OCI-LY1 (cell line): Measurements from ENCODE around the gene INTS6L.
A peak's percentile ranks its signal among the peaks of the same experiment; 100 is the strongest.

Experiments used
- H2AFZ ChIP-seq: fragments of 200-600 bp; sonication (generic), shearing (Covaris generic); 2 replicates; pipeline ENCODE4 v1.6.0; 2014; ENCODE audit warnings: antibody characterized with exemption, mild to moderate bottlenecking, low read length
- H3F3A ChIP-seq: fragments of 200-600 bp; sonication (generic), shearing (Covaris generic); 2 replicates; pipeline ENCODE4 v1.6.0; 2014; ENCODE audit warnings: mild to moderate bottlenecking, antibody characterized with exemption, low read length, moderate library complexity; ENCODE audit not compliant: insufficient read depth
- H3K27ac ChIP-seq: fragments of 200-600 bp; sonication (generic); 2 replicates; pipeline ENCODE4 v1.5.1; 2014; ENCODE audit warnings: low read length, mixed run types, mild to moderate bottlenecking, low read depth; ENCODE audit not compliant: poor library complexity, severe bottlenecking
- H3K27me3 ChIP-seq: fragments of 200-600 bp; sonication (generic); 2 replicates; pipeline ENCODE4 v1.6.0; 2014; ENCODE audit warnings: antibody characterized with exemption, mild to moderate bottlenecking, low read length, moderate library complexity; ENCODE audit not compliant: insufficient read depth
- H3K36me3 ChIP-seq: fragments of 200-600 bp; sonication (generic); 2 replicates; pipeline ENCODE4 v1.6.1; 2014; ENCODE audit warnings: mild to moderate bottlenecking, antibody characterized with exemption, low read length, moderate library complexity, mixed read lengths; ENCODE audit not compliant: insufficient read depth
- H3K4me1 ChIP-seq: fragments of 200-600 bp; sonication (generic); 2 replicates; pipeline ENCODE4 v1.5.1; 2014; ENCODE audit warnings: mild to moderate bottlenecking, low read length, moderate library complexity; ENCODE audit not compliant: insufficient read depth, severe bottlenecking
- H3K4me2 ChIP-seq: fragments of 200-600 bp; sonication (generic), shearing (Covaris generic); 2 replicates; pipeline ENCODE4 v1.6.1; 2014; ENCODE audit warnings: low read length
- H3K4me3 ChIP-seq: fragments of 200-600 bp; sonication (generic); 2 replicates; pipeline ENCODE4 v1.5.1; 2014; ENCODE audit warnings: low read length, low read depth, mild to moderate bottlenecking, mixed read lengths; ENCODE audit not compliant: poor library complexity, severe bottlenecking
- H3K79me2 ChIP-seq: fragments of 200-600 bp; shearing (Covaris generic); 2 replicates; pipeline ENCODE4 v1.6.1; 2016; ENCODE audit warnings: mixed run types, low read length, mixed read lengths; ENCODE audit not compliant: insufficient read depth
- H3K9ac ChIP-seq: fragments of 200-600 bp; sonication (generic), shearing (Covaris generic); 2 replicates; pipeline ENCODE4 v1.6.1; 2014; ENCODE audit warnings: mild to moderate bottlenecking, low read length, mixed read lengths
- H3K9me2 ChIP-seq: fragments of 200-600 bp; sonication (generic), shearing (Covaris generic); 2 replicates; pipeline ENCODE4 v1.6.1; 2014; ENCODE audit warnings: low read depth, mild to moderate bottlenecking, low read length, mixed read lengths
- H3K9me3 ChIP-seq: fragments of 200-600 bp; shearing (Covaris generic); 2 replicates; pipeline ENCODE4 v1.6.1; 2014; ENCODE audit warnings: low read length, mixed read lengths
- H4K20me1 ChIP-seq: fragments of 200-600 bp; sonication (generic), shearing (Covaris generic); 2 replicates; pipeline ENCODE4 v1.6.0; 2016; ENCODE audit warnings: mild to moderate bottlenecking, low read length; ENCODE audit not compliant: insufficient read depth
- CTCF ChIP-seq: fragments of 200-600 bp; sonication (generic), shearing (Covaris generic); IDR thresholded peaks from 2 replicates; pipeline ENCODE4 v1.5.1; 2017; ENCODE audit warnings: mild to moderate bottlenecking, antibody characterized with exemption, low read length, moderate library complexity, mixed read lengths
- EZH2 ChIP-seq: fragments of 200-600 bp; sonication (generic), shearing (Covaris generic); IDR thresholded peaks from 2 replicates; pipeline ENCODE4 v1.8.0; 2017; ENCODE audit warnings: borderline replicate concordance, mixed run types, mild to moderate bottlenecking, antibody characterized with exemption, low read length, moderate library complexity, mixed read lengths

INTS6L gene

GRCh38 chrX:135572436-135572835 is 52.0 kb downstream of the INTS6L start:
- Histone ChIP-seq H3K27me3 (no peaks in the 10 kb centered on the region), H3K27ac (no peak overlapping the region), H4K20me1 (no peaks in the 10 kb centered on the region), H3K79me2 (no peaks in the 10 kb centered on the region), H3K9me3 (no peaks in the 10 kb centered on the region), H2AFZ (no peak overlapping the region), H3F3A (no peaks in the 10 kb centered on the region), H3K9me2 (no peaks in the 10 kb centered on the region), H3K4me2 (no peak overlapping the region), H3K4me3 (no peak overlapping the region), H3K4me1 (no peaks in the 10 kb centered on the region), H3K36me3 (peaks cover 28% of the 10 kb centered on the region), H3K9ac (no peak overlapping the region)
- TF ChIP-seq EZH2 (no peak), CTCF (peak; percentile 39)

GRCh38 chrX:135581496-135581895 is 61.0 kb downstream of the INTS6L start:
- Histone ChIP-seq H3K79me2 (no peaks in the 10 kb centered on the region), H3K27ac (no peak overlapping the region), H3K27me3 (no peaks in the 10 kb centered on the region), H3K36me3 (peaks cover 10% of the 10 kb centered on the region), H2AFZ (no peak overlapping the region), H4K20me1 (no peaks in the 10 kb centered on the region), H3K4me3 (no peak overlapping the region), H3K9me2 (no peaks in the 10 kb centered on the region), H3K9me3 (no peaks in the 10 kb centered on the region), H3K9ac (no peak overlapping the region), H3K4me2 (no peak overlapping the region), H3K4me1 (no peaks in the 10 kb centered on the region), H3F3A (no peaks in the 10 kb centered on the region)
- TF ChIP-seq CTCF (no peak), EZH2 (no peak)

GRCh38 chrX:135585153-135585552 is 64.7 kb downstream of the INTS6L start:
- H3K9me3 ChIP-seq, result no peaks in the 10 kb centered on the region
- no peak overlapping the region for H2AFZ ChIP-seq
- no peak for TF ChIP-seq CTCF
- no peak overlapping the region for H3K27ac ChIP-seq
- no peak overlapping the region for H3K4me2 ChIP-seq
- no peaks in the 10 kb centered on the region for H3K9me2 ChIP-seq
- no peaks in the 10 kb centered on the region for H3F3A ChIP-seq
- no peak overlapping the region for H3K4me3 ChIP-seq
- no peaks in the 10 kb centered on the region for H3K79me2 ChIP-seq
- H3K4me1 ChIP-seq, result no peaks in the 10 kb centered on the region
- no peaks in the 10 kb centered on the region for H3K36me3 ChIP-seq
- H3K9ac ChIP-seq, result no peak overlapping the region
- no peaks in the 10 kb centered on the region for H3K27me3 ChIP-seq
- H4K20me1 ChIP-seq, result no peaks in the 10 kb centered on the region
